Kasumi-1 (cell line): ENCODE results near the gene OR6N2.

Experiments
- DNase-seq, 2 experiments: peaks; one replicate each; lab custom pipeline; 2025; lab: John Stamatoyannopoulos, UW

The OR6N2 gene

GRCh38 chr1:158781104-158781503 lies at the start of gene OR6N2:
Gene OR6N2 (minus strand): TSS chr1:158781204. CDS start chr1:158777635, 3,569 bp downstream.
- DNase-seq: no peak

GRCh38 chr1:158830074-158830677 lies 49.2 kb upstream of the OR6N2 start:
- no peak for DNase-seq

GRCh38 chr1:158821723-158822122 lies 40.7 kb upstream of the OR6N2 start:
- no peak for DNase-seq

- peak; percentile 31 to 46 for DNase-seq
These were observed 38.7 kb upstream of the OR6N2 start for GRCh38 chr1:158819461-158820443.

- DNase-seq: peak; percentile 70 to 72
These were observed 38.0 kb upstream of the OR6N2 start for GRCh38 chr1:158818975-158819431.

GRCh38 chr1:158818560-158818959 lies 37.6 kb upstream of the OR6N2 start:
- peak; percentile 76 to 78 for DNase-seq

- DNase-seq: no peak
These were observed 34.0 kb upstream of the OR6N2 start for GRCh38 chr1:158814970-158815369.

- peak; percentile 8 to 20 for DNase-seq
These were observed 32.2 kb upstream of the OR6N2 start for GRCh38 chr1:158813164-158813563.

GRCh38 chr1:158812336-158812735 lies 31.3 kb upstream of the OR6N2 start:
- DNase-seq: no peak

GRCh38 chr1:158810311-158810710 lies 29.3 kb upstream of the OR6N2 start:
- peak; percentile 49 to 60 for DNase-seq

GRCh38 chr1:158809862-158810261 lies 28.9 kb upstream of the OR6N2 start:
- DNase-seq: peak; percentile 71 to 82

GRCh38 chr1:158809256-158809655 lies 28.3 kb upstream of the OR6N2 start:
- DNase-seq: peak; percentile 23 to 37

- DNase-seq: no peak
These were observed 26.0 kb upstream of the OR6N2 start for GRCh38 chr1:158806916-158807536.

- DNase-seq: no peak
These were observed 22.7 kb upstream of the OR6N2 start for GRCh38 chr1:158803678-158804077.

- no peak for DNase-seq
These were observed 20.4 kb upstream of the OR6N2 start for GRCh38 chr1:158801396-158801795.

GRCh38 chr1:158800526-158800925 lies 19.5 kb upstream of the OR6N2 start:
- DNase-seq: no peak

GRCh38 chr1:158799689-158800088 lies 18.7 kb upstream of the OR6N2 start:
- no peak for DNase-seq

- DNase-seq: peak in 1 of 2 experiments; percentile 10
These were observed 17.5 kb upstream of the OR6N2 start for GRCh38 chr1:158798531-158798930.

- no peak for DNase-seq
These were observed 13.2 kb upstream of the OR6N2 start for GRCh38 chr1:158794247-158794646.

- DNase-seq: peak in 1 of 2 experiments; percentile 21
These were observed 12.6 kb upstream of the OR6N2 start for GRCh38 chr1:158793604-158794003.

GRCh38 chr1:158771950-158772866 lies 8.8 kb downstream of the OR6N2 start, which contains the start of gene OR6N1:
Gene OR6N1 (minus strand): TSS chr1:158772195. CDS start chr1:158766682, 5,513 bp downstream.
- no peak for DNase-seq
